ENCODE results near the gene MRPL19.
A peak's percentile ranks its signal among the peaks of the same experiment; 100 is the strongest.
"Not testable (repeated sequence)": the region's sequence is repeated elsewhere in the genome, so short reads cannot be mapped to it uniquely, and the experiment has no call there.

MRPL19 gene

GRCh38 chr2:75657798-75658197 is 11.2 kb downstream of the MRPL19 start:
- no peak for DNase-seq (ENCODE audit: extremely low read depth in 1 of 2, low read depth in 1 of 2)

DNA sequence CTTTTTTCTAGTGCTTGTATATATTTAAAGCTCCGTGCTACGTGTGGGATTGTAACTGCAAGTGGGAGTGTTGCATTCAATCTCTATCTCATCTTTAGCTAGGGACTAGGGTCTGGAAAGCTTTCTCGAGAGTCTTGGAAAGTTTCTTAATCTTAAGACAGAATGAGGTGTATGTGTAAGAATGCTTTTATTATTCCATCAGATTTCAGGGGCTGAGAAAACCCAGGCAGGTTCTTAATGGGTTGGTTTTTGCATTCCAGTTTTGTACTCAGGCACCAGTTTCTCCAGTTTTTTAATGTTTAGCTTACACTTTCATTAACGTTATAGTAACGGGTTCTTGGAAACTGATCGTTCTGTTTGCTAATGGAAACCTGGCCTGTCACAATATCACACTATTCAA is 20.3 kb downstream of the MRPL19 start:
- no peak for DNase-seq (ENCODE audit: extremely low read depth in 1 of 2, low read depth in 1 of 2)

- no peak for DNase-seq (ENCODE audit: extremely low read depth in 1 of 2, low read depth in 1 of 2)
Observed at GRCh38 chr2:75667884-75668283, 21.3 kb downstream of the MRPL19 start.

GRCh38 chr2:75675423-75675822 is 28.8 kb downstream of the MRPL19 start:
- not testable (repeated sequence) for DNase-seq (ENCODE audit: extremely low read depth in 1 of 2, low read depth in 1 of 2)

DNA sequence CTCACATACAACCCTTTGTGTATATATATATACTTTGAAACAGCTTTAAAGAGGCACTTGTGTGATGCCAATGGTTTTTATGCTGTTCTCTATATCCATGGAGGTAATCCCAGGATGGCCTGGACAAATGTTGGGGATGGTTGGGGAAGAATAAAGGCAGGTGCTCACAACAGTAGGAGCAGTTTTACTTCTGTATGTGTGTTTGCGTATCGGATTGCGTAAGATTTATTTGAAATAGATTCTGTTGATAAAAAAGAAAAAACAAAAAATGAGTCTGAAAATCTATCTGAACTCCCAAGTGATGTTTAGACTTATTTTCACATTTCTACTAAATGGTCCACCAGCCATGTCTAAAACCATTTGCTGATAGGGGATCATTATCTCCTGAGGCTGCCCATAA is 29.3 kb downstream of the MRPL19 start:
- DNase-seq (ENCODE audit: extremely low read depth in 1 of 2, low read depth in 1 of 2) = no peak

- no peak for DNase-seq (ENCODE audit: extremely low read depth in 1 of 2, low read depth in 1 of 2)
Observed at GRCh38 chr2:75676464-75676863, 29.9 kb downstream of the MRPL19 start.

DNA sequence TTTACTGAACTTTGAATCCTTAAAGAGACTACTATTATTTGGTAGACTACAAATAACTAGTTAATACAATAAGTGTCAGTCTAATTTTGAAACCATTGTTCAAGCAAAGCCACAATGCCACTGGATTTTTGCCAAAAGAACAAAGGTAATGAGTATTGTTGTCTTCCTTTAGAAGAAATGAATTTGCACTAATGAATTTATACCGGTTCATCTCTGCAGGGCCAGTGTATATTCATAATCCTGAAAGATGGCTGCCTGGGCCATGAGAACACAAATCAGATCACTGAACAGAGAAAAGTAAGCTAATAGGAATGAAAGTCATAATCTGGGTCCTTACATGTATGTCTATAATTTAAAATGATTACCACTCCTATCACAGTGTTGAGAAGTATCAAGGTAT is 33.0 kb downstream of the MRPL19 start:
- no peak for DNase-seq (ENCODE audit: extremely low read depth in 1 of 2, low read depth in 1 of 2)

DNA sequence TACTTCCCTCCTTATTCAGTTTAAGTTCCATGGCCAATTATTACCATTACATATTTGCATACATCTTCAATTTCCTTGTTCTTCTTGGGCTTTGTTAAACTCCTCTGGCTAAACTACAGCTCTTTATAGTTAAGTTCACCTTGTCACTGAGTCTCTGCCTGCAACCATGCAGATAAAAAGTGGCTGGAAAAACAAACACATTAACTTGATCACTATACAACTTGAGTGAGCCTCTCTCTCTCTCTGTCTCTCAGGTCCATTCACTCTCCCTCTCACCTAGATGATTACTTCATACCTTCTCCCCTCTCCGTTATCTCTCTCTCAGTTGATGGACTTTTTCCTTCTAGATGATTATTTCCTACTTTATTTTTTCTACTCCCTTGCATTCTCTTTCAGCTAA is 33.8 kb downstream of the MRPL19 start:
- no peak for DNase-seq (ENCODE audit: extremely low read depth in 1 of 2, low read depth in 1 of 2)

GRCh38 chr2:75683430-75683829 is 36.8 kb downstream of the MRPL19 start:
- DNase-seq (ENCODE audit: extremely low read depth in 1 of 2, low read depth in 1 of 2) = not testable (repeated sequence)

DNA sequence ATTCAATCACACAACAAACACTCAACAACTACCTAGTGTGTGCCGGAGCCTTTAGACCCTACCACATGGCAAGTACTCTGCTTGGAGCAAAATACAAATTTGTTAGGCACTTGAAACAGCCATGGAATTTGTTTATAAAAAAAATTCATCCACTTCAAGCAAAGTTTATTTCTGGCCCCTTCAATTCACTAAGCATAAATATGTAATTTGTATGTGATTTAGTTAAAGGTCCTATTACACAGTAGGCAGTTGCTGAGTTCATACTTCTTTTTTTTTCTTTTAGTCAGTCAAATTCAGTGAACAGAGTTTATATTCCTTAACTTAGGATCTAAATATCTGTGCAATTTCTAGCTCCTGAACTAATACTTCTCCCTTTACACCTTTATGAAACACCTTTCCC is 41.6 kb downstream of the MRPL19 start:
- no peak for DNase-seq (ENCODE audit: extremely low read depth in 1 of 2, low read depth in 1 of 2)

GRCh38 chr2:75698918-75699317 is 52.3 kb downstream of the MRPL19 start:
- DNase-seq (ENCODE audit: extremely low read depth in 1 of 2, low read depth in 1 of 2) = no peak

GRCh38 chr2:75702593-75702992 is 56.0 kb downstream of the MRPL19 start:
- DNase-seq (ENCODE audit: extremely low read depth in 1 of 2, low read depth in 1 of 2) = no peak

GRCh38 chr2:75703589-75704287 is 57.2 kb downstream of the MRPL19 start:
- no peak for DNase-seq (ENCODE audit: extremely low read depth in 1 of 2, low read depth in 1 of 2)

DNA sequence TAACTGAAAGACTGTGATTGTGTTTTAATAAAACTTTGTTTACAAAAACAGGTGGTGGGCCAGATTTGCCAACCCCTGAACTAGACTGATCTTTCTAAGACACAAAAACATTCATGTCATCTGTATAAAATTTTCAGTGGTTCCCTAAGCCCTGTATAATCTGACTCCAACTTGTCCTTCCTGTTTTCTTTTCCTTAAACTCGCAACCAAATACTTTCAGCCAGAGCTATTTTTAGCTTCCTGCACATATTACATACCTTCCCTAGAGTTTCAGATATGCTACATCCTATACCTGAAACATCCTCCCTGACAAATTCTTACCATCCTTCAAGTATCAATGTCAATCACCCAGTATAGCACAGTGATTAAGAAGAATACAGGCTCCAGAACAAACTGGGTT is 59.3 kb downstream of the MRPL19 start:
- DNase-seq (ENCODE audit: extremely low read depth in 1 of 2, low read depth in 1 of 2) = no peak

DNA sequence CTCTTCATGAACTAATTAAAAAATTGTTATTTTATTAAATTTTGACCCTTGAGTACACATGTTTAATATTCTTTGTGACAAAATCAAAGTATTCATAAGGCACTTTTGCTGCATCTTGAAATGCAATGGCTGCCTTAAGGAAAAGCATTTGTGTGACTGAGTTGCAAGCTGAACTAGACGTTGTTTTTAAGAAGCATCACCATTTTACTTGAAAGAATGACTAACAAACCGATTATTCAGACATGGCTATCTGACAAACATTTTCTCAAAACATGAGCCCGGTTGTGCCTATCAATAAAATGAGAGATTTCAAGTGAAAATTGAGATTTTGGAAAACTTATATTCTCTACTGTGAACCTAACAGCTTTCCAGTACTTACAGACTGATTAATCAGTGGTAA is 61.3 kb downstream of the MRPL19 start:
- DNase-seq (ENCODE audit: extremely low read depth in 1 of 2, low read depth in 1 of 2) = no peak

GRCh38 chr2:75709297-75709696 is 62.7 kb downstream of the MRPL19 start:
- no peak for DNase-seq (ENCODE audit: extremely low read depth in 1 of 2, low read depth in 1 of 2)

DNA sequence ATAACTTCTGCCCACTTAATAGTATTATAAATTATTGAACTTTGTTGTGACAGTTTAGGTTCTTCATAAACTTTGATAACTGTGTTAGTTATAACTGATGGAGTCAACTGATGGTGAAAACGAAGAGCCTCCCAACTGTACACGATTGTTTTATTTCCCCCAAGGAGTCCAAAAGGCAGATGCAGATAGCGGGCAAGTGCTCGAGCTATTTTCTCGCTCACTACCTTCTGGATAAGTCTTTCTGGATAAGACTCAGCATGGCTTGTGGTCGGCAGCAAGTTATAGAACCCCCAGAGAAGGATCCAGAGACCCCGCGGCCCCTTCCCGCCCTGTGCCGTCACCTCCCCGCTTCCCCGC is 63.6 kb downstream of the MRPL19 start:
- DNase-seq (ENCODE audit: extremely low read depth in 1 of 2, low read depth in 1 of 2) = no peak

GRCh38 chr2:75710577-75711253 is 64.1 kb downstream of the MRPL19 start, which contains the start of gene GCFC2:
Gene GCFC2 (minus strand): TSS chr2:75710915. CDS start chr2:75710855, 60 bp downstream.
- peak; percentile 76 to 77 for DNase-seq (ENCODE audit: extremely low read depth in 1 of 2, low read depth in 1 of 2)

DNA sequence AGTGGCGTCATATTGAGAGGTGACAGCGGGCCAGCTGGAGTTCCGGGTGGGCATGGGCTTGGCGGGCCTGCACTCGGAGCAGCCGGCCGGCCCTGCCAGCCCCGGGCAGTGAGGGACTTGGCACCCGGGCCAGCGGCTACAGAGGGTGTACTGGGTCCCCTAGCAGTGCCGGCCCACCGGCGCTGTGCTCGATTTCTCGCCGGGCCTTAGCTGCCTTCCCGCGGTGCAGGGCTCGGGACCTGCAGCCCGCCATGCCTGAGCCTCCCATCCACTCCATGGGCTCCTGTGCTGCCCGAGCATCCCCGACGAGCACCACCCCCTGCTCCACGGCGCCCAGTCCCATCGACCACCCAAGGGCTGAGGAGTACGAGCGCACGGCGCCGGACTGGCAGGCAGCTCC is 65.0 kb downstream of the MRPL19 start:
- not testable (repeated sequence) for DNase-seq (ENCODE audit: extremely low read depth in 1 of 2, low read depth in 1 of 2)

- DNase-seq (ENCODE audit: extremely low read depth in 1 of 2, low read depth in 1 of 2) = no peak
Observed at GRCh38 chr2:75716406-75716805, 69.8 kb downstream of the MRPL19 start.

DNA sequence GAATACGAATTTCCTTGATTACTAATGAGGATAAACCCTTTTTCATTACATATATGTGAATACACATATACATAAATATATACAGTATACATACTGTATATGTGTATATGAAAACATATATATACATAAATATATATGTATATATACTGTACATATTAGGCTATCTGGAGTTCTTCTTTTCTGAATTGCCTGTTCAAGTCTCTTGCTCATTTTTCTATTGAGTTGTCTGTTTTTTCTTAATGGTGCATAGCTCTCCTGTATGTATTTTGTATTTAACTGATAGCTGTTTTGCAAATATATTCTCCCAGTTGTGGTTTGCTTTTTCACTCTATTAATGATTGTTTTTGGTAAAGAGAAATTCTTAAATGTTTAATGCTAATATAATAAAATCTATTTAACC is 73.0 kb downstream of the MRPL19 start:
- no peak for DNase-seq (ENCODE audit: extremely low read depth in 1 of 2, low read depth in 1 of 2)

DNA sequence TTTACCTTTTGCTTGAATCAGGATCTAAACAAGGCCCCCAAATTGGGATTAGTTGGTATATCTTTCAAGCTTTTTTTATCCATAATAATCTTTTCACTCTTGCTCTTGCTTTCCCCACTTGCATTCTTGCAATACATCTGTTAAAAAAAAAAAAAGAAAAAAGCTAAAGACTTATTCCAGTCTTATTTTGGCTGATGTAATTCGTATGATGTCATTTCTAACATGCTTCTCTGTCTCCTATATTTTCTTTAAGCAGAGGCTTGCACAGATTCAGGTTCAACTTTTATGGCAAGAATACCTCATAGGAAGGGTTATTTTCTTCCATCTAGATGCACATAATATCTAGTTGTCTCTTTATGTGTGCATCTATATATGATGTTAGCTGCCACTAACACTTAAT is 73.9 kb downstream of the MRPL19 start:
- DNase-seq (ENCODE audit: extremely low read depth in 1 of 2, low read depth in 1 of 2) = no peak

- DNase-seq (ENCODE audit: extremely low read depth in 1 of 2, low read depth in 1 of 2) = no peak
Observed at GRCh38 chr2:75722687-75723086, 76.1 kb downstream of the MRPL19 start.
